D721Med (cell line): ENCODE measurements around the gene TRAM2.

ENCODE experiments used
- DNase-seq: peaks from one replicate; pipeline ENCODE4 v3.0.0; 2011; ENCODE audit warnings: low spot score; ENCODE audit not compliant: insufficient read length
- FAIRE-seq: peaks from 2 replicates; lab custom pipeline; 2011; peaks lifted over from hg19 to GRCh38; lab: Jason Lieb, UNC
- CTCF ChIP-seq: IDR thresholded peaks from 2 replicates; pipeline ENCODE4 v1.5.1; 2012; ENCODE audit warnings: mild to moderate bottlenecking, control low read depth; ENCODE audit not compliant: insufficient read depth; ENCODE audit errors: missing control alignments

The TRAM2 gene

GRCh38 chr6:52518279-52518945 is 58.4 kb downstream of the TRAM2 start:
- TF ChIP-seq CTCF = no peak
- FAIRE-seq (no peak), DNase-seq (no peak)

- FAIRE-seq (no peak), DNase-seq (no peak)
- no peak for TF ChIP-seq CTCF
Measured at GRCh38 chr6:52517502-52518278, 59.2 kb downstream of the TRAM2 start.

GRCh38 chr6:52516943-52517342 is 59.9 kb downstream of the TRAM2 start:
- DNase-seq (no peak), FAIRE-seq (no peak)
- TF ChIP-seq CTCF = no peak

- no peak for FAIRE-seq
- DNase-seq = no peak
- TF ChIP-seq CTCF = no peak
Measured at GRCh38 chr6:52516269-52516668, 60.6 kb downstream of the TRAM2 start.

- no peak for TF ChIP-seq CTCF
- no peak for FAIRE-seq
- DNase-seq = no peak
Measured at GRCh38 chr6:52515219-52515960, 61.5 kb downstream of the TRAM2 start.

- TF ChIP-seq CTCF = no peak
- DNase-seq (no peak), FAIRE-seq (no peak)
Measured at GRCh38 chr6:52514514-52514913, 62.3 kb downstream of the TRAM2 start.
